Upper lobe of left lung (tissue), 4 donors: ENCODE results near the gene FGGY.

Experiments
- POLR2AphosphoS5 ChIP-seq, 2 donors: sonication (generic); formaldehyde crosslinking; IDR thresholded peaks; one replicate each; pipeline ENCODE4 v1.5.1; 2017; ENCODE audit warnings: antibody characterized with exemption in 2 of 2
- TF ChIP-seq, protein P1 (sequence below), 6 experiments: fragments of 450-650 bp in 4 of 6; fragments of 200-600 bp in 2 of 6; sonication (generic) in 2 of 6; IDR thresholded peaks; one replicate each; pipeline ENCODE4 v1.5.1; 2016 to 2019; ENCODE audit warnings: antibody characterized with exemption in 6 of 6

DNA sequence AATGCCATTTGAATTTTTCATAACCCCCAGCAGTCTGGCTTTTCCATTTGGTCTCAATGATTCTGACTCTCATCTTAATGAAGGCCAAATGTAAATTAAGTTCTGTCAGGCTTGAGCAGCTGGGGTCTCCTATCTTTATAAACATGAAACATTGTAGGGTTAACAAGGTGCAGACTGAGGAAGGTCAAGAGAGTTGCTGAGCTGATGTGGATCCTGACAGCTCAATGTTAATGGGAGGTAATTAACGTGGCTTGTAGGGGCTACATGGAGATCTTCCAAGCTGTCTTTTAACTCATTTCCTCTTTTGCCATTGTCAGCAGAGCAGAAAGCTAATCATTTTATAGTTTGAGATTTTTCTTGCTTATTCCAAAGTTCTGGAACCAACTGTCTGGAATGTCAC lies 55.2 kb downstream of the FGGY start:
- TF ChIP-seq, protein P1, sequence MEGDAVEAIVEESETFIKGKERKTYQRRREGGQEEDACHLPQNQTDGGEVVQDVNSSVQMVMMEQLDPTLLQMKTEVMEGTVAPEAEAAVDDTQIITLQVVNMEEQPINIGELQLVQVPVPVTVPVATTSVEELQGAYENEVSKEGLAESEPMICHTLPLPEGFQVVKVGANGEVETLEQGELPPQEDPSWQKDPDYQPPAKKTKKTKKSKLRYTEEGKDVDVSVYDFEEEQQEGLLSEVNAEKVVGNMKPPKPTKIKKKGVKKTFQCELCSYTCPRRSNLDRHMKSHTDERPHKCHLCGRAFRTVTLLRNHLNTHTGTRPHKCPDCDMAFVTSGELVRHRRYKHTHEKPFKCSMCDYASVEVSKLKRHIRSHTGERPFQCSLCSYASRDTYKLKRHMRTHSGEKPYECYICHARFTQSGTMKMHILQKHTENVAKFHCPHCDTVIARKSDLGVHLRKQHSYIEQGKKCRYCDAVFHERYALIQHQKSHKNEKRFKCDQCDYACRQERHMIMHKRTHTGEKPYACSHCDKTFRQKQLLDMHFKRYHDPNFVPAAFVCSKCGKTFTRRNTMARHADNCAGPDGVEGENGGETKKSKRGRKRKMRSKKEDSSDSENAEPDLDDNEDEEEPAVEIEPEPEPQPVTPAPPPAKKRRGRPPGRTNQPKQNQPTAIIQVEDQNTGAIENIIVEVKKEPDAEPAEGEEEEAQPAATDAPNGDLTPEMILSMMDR (IDR thresholded peaks at IDR 0.05), result no peak
- TF ChIP-seq POLR2AphosphoS5 (IDR thresholded peaks at IDR 0.05), result no peak
